GM23338 (cell line): Measurements from ENCODE around the gene STEAP1. TPM values are rescaled to one million over a fixed set of nuclear protein-coding genes. Genes with fewer than 3 reads are reported as not detected.

Source experiments
- ATAC-seq: fragments of 200-7000 bp; cut with Tn5 transposase; 3 replicates; pipeline ENCODE4 v1.9.1; 2020
- DNase-seq: peaks from one replicate; pipeline ENCODE4 v3.0.0-alpha.2; 2015; ENCODE audit warnings: low spot score
- H2AFZ ChIP-seq: fragments of 200-600 bp; sonication (generic); 2 replicates; pipeline ENCODE4 v1.8.0; 2016; ENCODE audit warnings: antibody characterized with exemption, mild to moderate bottlenecking, moderate library complexity
- H3F3A ChIP-seq: fragments of 200-600 bp; sonication (generic); replicated peaks from 2 replicates; pipeline ENCODE4 v1.8.0; 2017; ENCODE audit warnings: antibody characterized with exemption, mixed run types, low read depth
- H3K27ac ChIP-seq: fragments of 200-600 bp; sonication (generic); 2 replicates; pipeline ENCODE4 v1.6.1; 2016; ENCODE audit warnings: low read depth
- H3K27me3 ChIP-seq: fragments of 200-600 bp; sonication (generic); 2 replicates; pipeline ENCODE4 v1.8.0; 2016; ENCODE audit warnings: mild to moderate bottlenecking, mixed run types, moderate library complexity; ENCODE audit not compliant: insufficient read depth
- H3K36me3 ChIP-seq: fragments of 200-600 bp; sonication (generic); 2 replicates; pipeline ENCODE4 v1.8.0; 2016; ENCODE audit warnings: mild to moderate bottlenecking; ENCODE audit not compliant: insufficient read depth
- H3K4me1 ChIP-seq: fragments of 200-600 bp; sonication (generic); 2 replicates; pipeline ENCODE4 v1.8.0; 2016; ENCODE audit warnings: mild to moderate bottlenecking, moderate library complexity; ENCODE audit not compliant: insufficient read depth
- H3K4me2 ChIP-seq: fragments of 200-600 bp; sonication (generic); 2 replicates; pipeline ENCODE4 v1.7.1; 2017; ENCODE audit warnings: mixed run types
- H3K4me3 ChIP-seq: fragments of 200-600 bp; sonication (generic); 2 replicates; pipeline ENCODE4 v1.6.1; 2016; ENCODE audit warnings: mixed run types
- H3K79me2 ChIP-seq: fragments of 200-600 bp; sonication (generic); replicated peaks from 2 replicates; pipeline ENCODE4 v1.8.0; 2017; ENCODE audit warnings: mild to moderate bottlenecking; ENCODE audit not compliant: insufficient read depth
- H3K9me2 ChIP-seq: fragments of 200-600 bp; sonication (generic); 2 replicates; pipeline ENCODE4 v1.8.0; 2017; ENCODE audit not compliant: insufficient read depth
- H4K20me1 ChIP-seq: fragments of 200-600 bp; sonication (generic); replicated peaks from 2 replicates; pipeline ENCODE4 v1.8.0; 2017; ENCODE audit warnings: mild to moderate bottlenecking; ENCODE audit not compliant: insufficient read depth
- H3K27ac Mint-ChIP-seq: 2 replicates; pipeline ENCODE4 v1.8.0; 2020; ENCODE audit warnings: inconsistent platforms, mild to moderate bottlenecking, moderate library complexity, mixed read lengths
- H3K27me3 Mint-ChIP-seq: 3 replicates; pipeline ENCODE4 v1.8.0; 2022; ENCODE audit warnings: low read depth, mild to moderate bottlenecking, moderate library complexity, mixed read lengths, inconsistent platforms; ENCODE audit not compliant: insufficient read depth, poor library complexity
- H3K36me3 Mint-ChIP-seq: 3 replicates; pipeline ENCODE4 v1.8.0; 2021; ENCODE audit warnings: low read depth, mild to moderate bottlenecking, inconsistent platforms, moderate library complexity, mixed read lengths
- H3K4me1 Mint-ChIP-seq: 3 replicates; pipeline ENCODE4 v1.8.0; 2020; ENCODE audit warnings: mild to moderate bottlenecking, inconsistent platforms, mixed read lengths
- H3K4me3 Mint-ChIP-seq: 3 replicates; pipeline ENCODE4 v1.8.0; 2021; ENCODE audit warnings: moderate library complexity, mild to moderate bottlenecking, inconsistent platforms, mixed read lengths
- H3K9me3 Mint-ChIP-seq: 3 replicates; pipeline ENCODE4 v1.8.0; 2020; ENCODE audit warnings: moderate library complexity, mild to moderate bottlenecking, inconsistent platforms, mixed read lengths
- CREB1 ChIP-seq: fragments of 250-450 bp; sonication (Bioruptor Pico); IDR thresholded peaks from 2 replicates; pipeline ENCODE4 v1.5.0; 2020; ENCODE audit warnings: low read depth, mild to moderate bottlenecking, moderate library complexity
- EZH2 ChIP-seq: fragments of 200-600 bp; sonication (generic); IDR thresholded peaks from one replicate; pipeline ENCODE4 v1.8.0; 2017; ENCODE audit warnings: antibody characterized with exemption, mild to moderate bottlenecking, low read depth; ENCODE audit not compliant: unreplicated experiment
- EZH2phosphoT487 ChIP-seq: fragments of 200-600 bp; sonication (generic); IDR thresholded peaks from one replicate; pipeline ENCODE4 v1.8.1; 2018; ENCODE audit warnings: antibody characterized with exemption; ENCODE audit not compliant: unreplicated experiment
- JUNB ChIP-seq: IDR thresholded peaks from one replicate; pipeline ENCODE4 v1.6.1; 2016; ENCODE audit warnings: antibody characterized with exemption; ENCODE audit not compliant: unreplicated experiment
- NANOG ChIP-seq: IDR thresholded peaks from 2 replicates; pipeline ENCODE4 v1.6.1; 2016; ENCODE audit warnings: antibody characterized with exemption, borderline replicate concordance
- POLR2AphosphoS5 ChIP-seq: IDR thresholded peaks from 2 replicates; pipeline ENCODE4 v1.6.1; 2016; ENCODE audit warnings: antibody characterized with exemption, low read depth
- STAT1 ChIP-seq: IDR thresholded peaks from one replicate; pipeline ENCODE4 v1.6.1; 2016; ENCODE audit warnings: antibody characterized with exemption; ENCODE audit not compliant: unreplicated experiment
- ZNF114 ChIP-seq: fragments of 250-450 bp; sonication (Bioruptor Pico); IDR thresholded peaks from 2 replicates; pipeline ENCODE4 v1.5.0; 2020; ENCODE audit warnings: mild to moderate bottlenecking, moderate library complexity
- ZNF331 ChIP-seq: fragments of 250-450 bp; sonication (Bioruptor Pico); IDR thresholded peaks from 2 replicates; pipeline ENCODE4 v1.5.0; 2020; ENCODE audit warnings: low read depth, mild to moderate bottlenecking, moderate library complexity
- polyA plus RNA-seq: library from polyadenylated mRNA; unstranded; fragments of >200 nt; fragmentation: Nextera tagmentation; extraction: Ambion mirVana; gene quantifications from 2 replicates; pipeline ENCODE4 v1.2.1, GENCODE V29; 2016
- total RNA-seq: library from RNA; depleted of rRNA; stranded (reverse); fragments of >200 nt; shearing (Covaris generic); gene quantifications from 2 replicates; pipeline ENCODE4 v1.2.3, GENCODE V29; 2014
- TF ChIP-seq, protein P1 (sequence below): fragments of 250-450 bp; sonication (Bioruptor Pico); IDR thresholded peaks from 2 replicates; pipeline ENCODE4 v1.5.0; 2020; ENCODE audit warnings: mild to moderate bottlenecking, moderate library complexity
- TF ChIP-seq, protein P2 (sequence below), 2 experiments: fragments of 200-600 bp in 1 of 2; sonication (generic) in 1 of 2; conservative IDR thresholded peaks; 2 replicates each; pipeline versions ENCODE4 v1.5.1 to v1.6.1; 2016 to 2017; ENCODE audit warnings: antibody characterized with exemption in 2 of 2, low read depth in 2 of 2, mild to moderate bottlenecking in 2 of 2, moderate library complexity in 1 of 2
- TF ChIP-seq, protein P3 (sequence below): IDR thresholded peaks from 2 replicates; pipeline ENCODE4 v1.6.1; 2016; ENCODE audit warnings: antibody characterized with exemption
- TF ChIP-seq, protein P4 (sequence below): IDR thresholded peaks from one replicate; pipeline ENCODE4 v1.6.1; 2018; ENCODE audit warnings: antibody characterized with exemption; ENCODE audit not compliant: unreplicated experiment

STEAP1 gene
- total and polyA plus RNA-seq, 2 experiments from 2014 or later, result 14.7 to 14.9 TPM

DNA sequence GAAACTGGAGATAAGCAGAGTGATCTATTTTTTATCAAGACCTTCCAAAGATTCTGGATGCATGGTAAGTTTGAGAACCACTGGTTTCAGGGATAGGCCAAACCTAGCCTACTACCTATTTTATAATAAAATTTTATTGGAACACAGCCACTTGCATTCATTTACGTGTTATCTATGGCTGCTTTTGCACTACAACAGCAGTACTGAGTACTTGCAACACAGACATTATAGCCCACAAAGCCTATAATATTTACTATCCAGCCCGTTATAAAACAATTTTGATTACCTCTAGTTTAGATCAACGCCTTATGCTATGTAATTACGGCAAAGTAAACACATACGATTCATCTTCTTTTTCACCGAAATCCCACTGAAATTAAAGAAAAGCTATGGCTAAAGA lies 18.4 kb downstream of the STEAP1 start:
- Mint-ChIP-seq H3K4me3 (no peak overlapping the region), H3K36me3 (peaks cover 10% of the 10 kb centered on the region; the same call in 1 of the 3 replicates), H3K27ac (no peak overlapping the region), H3K4me1 (no peaks in the 10 kb centered on the region), H3K9me3 (peaks cover 22% of the 10 kb centered on the region), H3K27me3 (peaks cover 2% of the 10 kb centered on the region)
- Histone ChIP-seq H3K79me2 (no peaks in the 10 kb centered on the region), H3K36me3 (no peaks in the 10 kb centered on the region), H2AFZ (no peak overlapping the region), H3K9me2 (0 out of 2 replicates have a peak, but pooled peaks cover 7% of the 10 kb centered on the region), H3K4me2 (no peak overlapping the region), H3K27ac (no peak overlapping the region), H3K4me3 (no peak overlapping the region), H4K20me1 (no peaks in the 10 kb centered on the region), H3K4me1 (no peaks in the 10 kb centered on the region), H3F3A (no peaks in the 10 kb centered on the region), H3K27me3 (no peaks in the 10 kb centered on the region)
- DNase-seq, result no peak
- ATAC-seq, result no peak
- TF ChIP-seq STAT1, result no peak
- no peak for TF ChIP-seq ZNF331
- TF ChIP-seq, protein P1, sequence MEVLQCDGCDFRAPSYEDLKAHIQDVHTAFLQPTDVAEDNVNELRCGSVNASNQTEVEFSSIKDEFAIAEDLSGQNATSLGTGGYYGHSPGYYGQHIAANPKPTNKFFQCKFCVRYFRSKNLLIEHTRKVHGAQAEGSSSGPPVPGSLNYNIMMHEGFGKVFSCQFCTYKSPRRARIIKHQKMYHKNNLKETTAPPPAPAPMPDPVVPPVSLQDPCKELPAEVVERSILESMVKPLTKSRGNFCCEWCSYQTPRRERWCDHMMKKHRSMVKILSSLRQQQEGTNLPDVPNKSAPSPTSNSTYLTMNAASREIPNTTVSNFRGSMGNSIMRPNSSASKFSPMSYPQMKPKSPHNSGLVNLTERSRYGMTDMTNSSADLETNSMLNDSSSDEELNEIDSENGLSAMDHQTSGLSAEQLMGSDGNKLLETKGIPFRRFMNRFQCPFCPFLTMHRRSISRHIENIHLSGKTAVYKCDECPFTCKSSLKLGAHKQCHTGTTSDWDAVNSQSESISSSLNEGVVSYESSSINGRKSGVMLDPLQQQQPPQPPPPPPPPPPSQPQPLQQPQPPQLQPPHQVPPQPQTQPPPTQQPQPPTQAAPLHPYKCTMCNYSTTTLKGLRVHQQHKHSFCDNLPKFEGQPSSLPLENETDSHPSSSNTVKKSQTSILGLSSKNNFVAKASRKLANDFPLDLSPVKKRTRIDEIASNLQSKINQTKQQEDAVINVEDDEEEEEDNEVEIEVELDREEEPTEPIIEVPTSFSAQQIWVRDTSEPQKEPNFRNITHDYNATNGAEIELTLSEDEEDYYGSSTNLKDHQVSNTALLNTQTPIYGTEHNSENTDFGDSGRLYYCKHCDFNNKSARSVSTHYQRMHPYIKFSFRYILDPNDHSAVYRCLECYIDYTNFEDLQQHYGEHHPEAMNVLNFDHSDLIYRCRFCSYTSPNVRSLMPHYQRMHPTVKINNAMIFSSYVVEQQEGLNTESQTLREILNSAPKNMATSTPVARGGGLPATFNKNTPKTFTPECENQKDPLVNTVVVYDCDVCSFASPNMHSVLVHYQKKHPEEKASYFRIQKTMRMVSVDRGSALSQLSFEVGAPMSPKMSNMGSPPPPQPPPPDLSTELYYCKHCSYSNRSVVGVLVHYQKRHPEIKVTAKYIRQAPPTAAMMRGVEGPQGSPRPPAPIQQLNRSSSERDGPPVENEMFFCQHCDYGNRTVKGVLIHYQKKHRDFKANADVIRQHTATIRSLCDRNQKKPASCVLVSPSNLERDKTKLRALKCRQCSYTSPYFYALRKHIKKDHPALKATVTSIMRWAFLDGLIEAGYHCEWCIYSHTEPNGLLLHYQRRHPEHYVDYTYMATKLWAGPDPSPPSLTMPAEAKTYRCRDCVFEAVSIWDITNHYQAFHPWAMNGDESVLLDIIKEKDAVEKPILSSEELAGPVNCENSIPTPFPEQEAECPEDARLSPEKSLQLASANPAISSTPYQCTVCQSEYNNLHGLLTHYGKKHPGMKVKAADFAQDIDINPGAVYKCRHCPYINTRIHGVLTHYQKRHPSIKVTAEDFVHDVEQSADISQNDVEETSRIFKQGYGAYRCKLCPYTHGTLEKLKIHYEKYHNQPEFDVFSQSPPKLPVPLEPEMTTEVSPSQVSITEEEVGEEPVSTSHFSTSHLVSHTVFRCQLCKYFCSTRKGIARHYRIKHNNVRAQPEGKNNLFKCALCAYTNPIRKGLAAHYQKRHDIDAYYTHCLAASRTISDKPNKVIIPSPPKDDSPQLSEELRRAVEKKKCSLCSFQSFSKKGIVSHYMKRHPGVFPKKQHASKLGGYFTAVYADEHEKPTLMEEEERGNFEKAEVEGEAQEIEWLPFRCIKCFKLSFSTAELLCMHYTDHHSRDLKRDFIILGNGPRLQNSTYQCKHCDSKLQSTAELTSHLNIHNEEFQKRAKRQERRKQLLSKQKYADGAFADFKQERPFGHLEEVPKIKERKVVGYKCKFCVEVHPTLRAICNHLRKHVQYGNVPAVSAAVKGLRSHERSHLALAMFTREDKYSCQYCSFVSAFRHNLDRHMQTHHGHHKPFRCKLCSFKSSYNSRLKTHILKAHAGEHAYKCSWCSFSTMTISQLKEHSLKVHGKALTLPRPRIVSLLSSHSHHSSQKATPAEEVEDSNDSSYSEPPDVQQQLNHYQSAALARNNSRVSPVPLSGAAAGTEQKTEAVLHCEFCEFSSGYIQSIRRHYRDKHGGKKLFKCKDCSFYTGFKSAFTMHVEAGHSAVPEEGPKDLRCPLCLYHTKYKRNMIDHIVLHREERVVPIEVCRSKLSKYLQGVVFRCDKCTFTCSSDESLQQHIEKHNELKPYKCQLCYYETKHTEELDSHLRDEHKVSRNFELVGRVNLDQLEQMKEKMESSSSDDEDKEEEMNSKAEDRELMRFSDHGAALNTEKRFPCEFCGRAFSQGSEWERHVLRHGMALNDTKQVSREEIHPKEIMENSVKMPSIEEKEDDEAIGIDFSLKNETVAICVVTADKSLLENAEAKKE, result no peak
- no peak for TF ChIP-seq NANOG
- TF ChIP-seq CREB1 (CRISPR knock-in tag), result no peak
- TF ChIP-seq EZH2phosphoT487, result no peak
- TF ChIP-seq JUNB, result no peak
- TF ChIP-seq, protein P2, sequence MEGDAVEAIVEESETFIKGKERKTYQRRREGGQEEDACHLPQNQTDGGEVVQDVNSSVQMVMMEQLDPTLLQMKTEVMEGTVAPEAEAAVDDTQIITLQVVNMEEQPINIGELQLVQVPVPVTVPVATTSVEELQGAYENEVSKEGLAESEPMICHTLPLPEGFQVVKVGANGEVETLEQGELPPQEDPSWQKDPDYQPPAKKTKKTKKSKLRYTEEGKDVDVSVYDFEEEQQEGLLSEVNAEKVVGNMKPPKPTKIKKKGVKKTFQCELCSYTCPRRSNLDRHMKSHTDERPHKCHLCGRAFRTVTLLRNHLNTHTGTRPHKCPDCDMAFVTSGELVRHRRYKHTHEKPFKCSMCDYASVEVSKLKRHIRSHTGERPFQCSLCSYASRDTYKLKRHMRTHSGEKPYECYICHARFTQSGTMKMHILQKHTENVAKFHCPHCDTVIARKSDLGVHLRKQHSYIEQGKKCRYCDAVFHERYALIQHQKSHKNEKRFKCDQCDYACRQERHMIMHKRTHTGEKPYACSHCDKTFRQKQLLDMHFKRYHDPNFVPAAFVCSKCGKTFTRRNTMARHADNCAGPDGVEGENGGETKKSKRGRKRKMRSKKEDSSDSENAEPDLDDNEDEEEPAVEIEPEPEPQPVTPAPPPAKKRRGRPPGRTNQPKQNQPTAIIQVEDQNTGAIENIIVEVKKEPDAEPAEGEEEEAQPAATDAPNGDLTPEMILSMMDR (conservative IDR thresholded peaks at IDR 0.05; ENCODE audit: low read depth in 2 of 2), result no peak
- TF ChIP-seq, protein P3, sequence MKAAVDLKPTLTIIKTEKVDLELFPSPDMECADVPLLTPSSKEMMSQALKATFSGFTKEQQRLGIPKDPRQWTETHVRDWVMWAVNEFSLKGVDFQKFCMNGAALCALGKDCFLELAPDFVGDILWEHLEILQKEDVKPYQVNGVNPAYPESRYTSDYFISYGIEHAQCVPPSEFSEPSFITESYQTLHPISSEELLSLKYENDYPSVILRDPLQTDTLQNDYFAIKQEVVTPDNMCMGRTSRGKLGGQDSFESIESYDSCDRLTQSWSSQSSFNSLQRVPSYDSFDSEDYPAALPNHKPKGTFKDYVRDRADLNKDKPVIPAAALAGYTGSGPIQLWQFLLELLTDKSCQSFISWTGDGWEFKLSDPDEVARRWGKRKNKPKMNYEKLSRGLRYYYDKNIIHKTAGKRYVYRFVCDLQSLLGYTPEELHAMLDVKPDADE, result no peak
- TF ChIP-seq ZNF114 (CRISPR knock-in tag), result no peak
- TF ChIP-seq, protein P4, sequence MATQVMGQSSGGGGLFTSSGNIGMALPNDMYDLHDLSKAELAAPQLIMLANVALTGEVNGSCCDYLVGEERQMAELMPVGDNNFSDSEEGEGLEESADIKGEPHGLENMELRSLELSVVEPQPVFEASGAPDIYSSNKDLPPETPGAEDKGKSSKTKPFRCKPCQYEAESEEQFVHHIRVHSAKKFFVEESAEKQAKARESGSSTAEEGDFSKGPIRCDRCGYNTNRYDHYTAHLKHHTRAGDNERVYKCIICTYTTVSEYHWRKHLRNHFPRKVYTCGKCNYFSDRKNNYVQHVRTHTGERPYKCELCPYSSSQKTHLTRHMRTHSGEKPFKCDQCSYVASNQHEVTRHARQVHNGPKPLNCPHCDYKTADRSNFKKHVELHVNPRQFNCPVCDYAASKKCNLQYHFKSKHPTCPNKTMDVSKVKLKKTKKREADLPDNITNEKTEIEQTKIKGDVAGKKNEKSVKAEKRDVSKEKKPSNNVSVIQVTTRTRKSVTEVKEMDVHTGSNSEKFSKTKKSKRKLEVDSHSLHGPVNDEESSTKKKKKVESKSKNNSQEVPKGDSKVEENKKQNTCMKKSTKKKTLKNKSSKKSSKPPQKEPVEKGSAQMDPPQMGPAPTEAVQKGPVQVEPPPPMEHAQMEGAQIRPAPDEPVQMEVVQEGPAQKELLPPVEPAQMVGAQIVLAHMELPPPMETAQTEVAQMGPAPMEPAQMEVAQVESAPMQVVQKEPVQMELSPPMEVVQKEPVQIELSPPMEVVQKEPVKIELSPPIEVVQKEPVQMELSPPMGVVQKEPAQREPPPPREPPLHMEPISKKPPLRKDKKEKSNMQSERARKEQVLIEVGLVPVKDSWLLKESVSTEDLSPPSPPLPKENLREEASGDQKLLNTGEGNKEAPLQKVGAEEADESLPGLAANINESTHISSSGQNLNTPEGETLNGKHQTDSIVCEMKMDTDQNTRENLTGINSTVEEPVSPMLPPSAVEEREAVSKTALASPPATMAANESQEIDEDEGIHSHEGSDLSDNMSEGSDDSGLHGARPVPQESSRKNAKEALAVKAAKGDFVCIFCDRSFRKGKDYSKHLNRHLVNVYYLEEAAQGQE, result no peak
- TF ChIP-seq POLR2AphosphoS5, result no peak
- no peak for TF ChIP-seq EZH2
